Type B pancreatic cell (in vitro differentiated cells): Measurements from ENCODE around the gene PREP. TPM values are rescaled to one million over a fixed set of nuclear protein-coding genes. Genes with fewer than 3 reads are reported as not detected.
"Not testable (repeated sequence)": the region's sequence is repeated elsewhere in the genome, so short reads cannot be mapped to it uniquely, and the experiment has no call there.

ENCODE experiments used
- DNase-seq: peaks from one replicate; pipeline ENCODE4 v3.0.0; 2021; ENCODE audit warnings: mixed read lengths; ENCODE audit not compliant: unreplicated experiment; ENCODE audit errors: extremely low spot score
- H3K27ac Mint-ChIP-seq: 2 replicates; pipeline ENCODE4 v1.8.0; 2021; ENCODE audit warnings: mild to moderate bottlenecking, mixed read lengths
- H3K27me3 Mint-ChIP-seq: 2 replicates; pipeline ENCODE4 v1.8.0; 2021; ENCODE audit warnings: mixed read lengths
- H3K36me3 Mint-ChIP-seq: 2 replicates; pipeline ENCODE4 v1.8.0; 2021; ENCODE audit warnings: mixed read lengths
- H3K4me1 Mint-ChIP-seq: one replicate; pipeline ENCODE4 v1.8.0; 2021; ENCODE audit warnings: mixed read lengths; ENCODE audit not compliant: unreplicated experiment
- H3K4me3 Mint-ChIP-seq: 2 replicates; pipeline ENCODE4 v1.8.0; 2021; ENCODE audit warnings: mild to moderate bottlenecking, mixed read lengths
- H3K9me3 Mint-ChIP-seq: 2 replicates; pipeline ENCODE4 v1.8.0; 2021; ENCODE audit warnings: mixed read lengths
- CTCF ChIP-seq: fragments of 200-600 bp; sonication (generic); conservative IDR thresholded peaks from 2 replicates; pipeline ENCODE4 v1.5.0; 2021; ENCODE audit warnings: antibody characterized with exemption, mild to moderate bottlenecking
- total RNA-seq: library from RNA; stranded (reverse); gene quantifications from 2 replicates; pipeline ENCODE4 v1.2.1, GENCODE V29; 2021; ENCODE audit warnings: low replicate concordance

Gene PREP
- total RNA-seq, 1 donor from 2014 or later: 54.4 TPM

GRCh38 chr6:105429676-105430075 lies 26.8 kb upstream of the PREP start:
- Mint-ChIP-seq H3K4me3 (no peak overlapping the region), H3K27me3 (no peaks in the 10 kb centered on the region), H3K36me3 (no peaks in the 10 kb centered on the region), H3K27ac (no peak overlapping the region), H3K4me1 (peaks cover 10% of the 10 kb centered on the region), H3K9me3 (no peaks in the 10 kb centered on the region)
- DNase-seq: no peak
- no peak for TF ChIP-seq CTCF

- no peak for TF ChIP-seq CTCF
- Mint-ChIP-seq H3K27ac (peak overlapping the region; percentile 63), H3K4me3 (no peak overlapping the region), H3K36me3 (no peaks in the 10 kb centered on the region), H3K27me3 (peaks cover 2% of the 10 kb centered on the region), H3K4me1 (peaks cover 10% of the 10 kb centered on the region), H3K9me3 (no peaks in the 10 kb centered on the region)
- DNase-seq: no peak
These were observed 25.6 kb upstream of the PREP start for GRCh38 chr6:105428342-105428957.

GRCh38 chr6:105424175-105424783 lies 21.4 kb upstream of the PREP start:
- no peaks in the 10 kb centered on the region for H3K36me3 Mint-ChIP-seq
- TF ChIP-seq CTCF: peak; percentile 82

GRCh38 chr6:105416971-105417370 lies 14.1 kb upstream of the PREP start:
- not testable (repeated sequence) for DNase-seq, H3K4me1 Mint-ChIP-seq, H3K36me3 Mint-ChIP-seq, H3K27ac Mint-ChIP-seq, H3K9me3 Mint-ChIP-seq, H3K4me3 Mint-ChIP-seq, H3K27me3 Mint-ChIP-seq

More at GRCh38 chr6:105424175-105424783, 21.4 kb upstream of the PREP start:
- Mint-ChIP-seq H3K9me3 (no peaks in the 10 kb centered on the region), H3K27me3 (peaks cover 2% of the 10 kb centered on the region), H3K27ac (no peak overlapping the region), H3K4me1 (peaks cover 10% of the 10 kb centered on the region), H3K4me3 (no peak overlapping the region)
- no peak for DNase-seq

GRCh38 chr6:105409734-105410133 lies 6.9 kb upstream of the PREP start:
- Mint-ChIP-seq H3K36me3 (no peaks in the 10 kb centered on the region), H3K9me3 (no peaks in the 10 kb centered on the region)
- DNase-seq: no peak

More at GRCh38 chr6:105409734-105410133, 6.9 kb upstream of the PREP start:
- H3K27ac Mint-ChIP-seq: no peak overlapping the region
- H3K4me3 Mint-ChIP-seq: no peak overlapping the region
- TF ChIP-seq CTCF: no peak
- H3K27me3 Mint-ChIP-seq: peaks cover 4% of the 10 kb centered on the region
- no peaks in the 10 kb centered on the region for H3K4me1 Mint-ChIP-seq
